K562 treated with DMSO at 1 percent for 4 hours (cell line): ENCODE data around the gene SETD9. TPM values are rescaled to one million over a fixed set of nuclear protein-coding genes. Genes with fewer than 3 reads are reported as not detected.

Experiments used
- total RNA-seq: library from RNA; unstranded; fragments of 300-600 nt; gene quantifications from 2 replicates; pipeline ENCODE4 v1.2.3, GENCODE V29; 2022; ENCODE audit not compliant: insufficient read depth

SETD9 gene
- total RNA-seq, result 5.8 and 11.3 TPM in 2 replicates

GRCh38 chr5:56909294-56910209 is at the start of gene SETD9:
SETD9 (plus strand) TSS chr5:56909596; CDS start chr5:56909646, 50 bp downstream.

GRCh38 chr5:56951946-56952691 is 42.7 kb downstream of the SETD9 start, which contains the start of gene MIER3:
MIER3 (minus strand) TSS chr5:56952123; CDS start chr5:56952102, 21 bp downstream.

Other genes starting within 250 kb of the SETD9 start
- 4.2 and 5.4 TPM in 2 replicates for gene MAP3K1, start 94.0 kb upstream of the SETD9 start, total RNA-seq
- 6.8 and 7.9 TPM in 2 replicates for gene MIER3, start 42.5 kb downstream of the SETD9 start, total RNA-seq